ENCODE measurements around the gene BSN.

The BSN gene

GRCh38 chr3:49553692-49554632 lies at the start of gene BSN:
Gene BSN (plus strand): TSS chr3:49554477. CDS start chr3:49554603, 126 bp downstream.
- DNase-seq (ENCODE audit: low spot score): peak; percentile 94

- no peak for DNase-seq (ENCODE audit: low spot score)
Observed at GRCh38 chr3:49506906-49507305, 47.4 kb upstream of the BSN start.

GRCh38 chr3:49509028-49509561 lies 45.2 kb upstream of the BSN start:
- no peak for DNase-seq (ENCODE audit: low spot score)

- no peak for DNase-seq (ENCODE audit: low spot score)
Observed at GRCh38 chr3:49511639-49512038, 42.6 kb upstream of the BSN start.

GRCh38 chr3:49512781-49513355 lies 41.4 kb upstream of the BSN start:
- no peak for DNase-seq (ENCODE audit: low spot score)

- DNase-seq (ENCODE audit: low spot score): no peak
Observed at GRCh38 chr3:49513494-49514124, 40.7 kb upstream of the BSN start.

- no peak for DNase-seq (ENCODE audit: low spot score)
Observed at GRCh38 chr3:49518016-49518415, 36.3 kb upstream of the BSN start.

GRCh38 chr3:49518441-49518840 lies 35.8 kb upstream of the BSN start:
- no peak for DNase-seq (ENCODE audit: low spot score)

- no peak for DNase-seq (ENCODE audit: low spot score)
Observed at GRCh38 chr3:49519296-49519695, 35.0 kb upstream of the BSN start.

GRCh38 chr3:49519916-49520385 lies 34.3 kb upstream of the BSN start:
- DNase-seq (ENCODE audit: low spot score): no peak

- no peak for DNase-seq (ENCODE audit: low spot score)
Observed at GRCh38 chr3:49523756-49524747, 30.2 kb upstream of the BSN start.

GRCh38 chr3:49529567-49529966 lies 24.7 kb upstream of the BSN start:
- no peak for DNase-seq (ENCODE audit: low spot score)

GRCh38 chr3:49530231-49530630 lies 24.0 kb upstream of the BSN start:
- DNase-seq (ENCODE audit: low spot score): no peak

- no peak for DNase-seq (ENCODE audit: low spot score)
Observed at GRCh38 chr3:49530701-49531100, 23.6 kb upstream of the BSN start.

- no peak for DNase-seq (ENCODE audit: low spot score)
Observed at GRCh38 chr3:49531218-49531617, 23.1 kb upstream of the BSN start.

GRCh38 chr3:49531715-49532114 lies 22.6 kb upstream of the BSN start:
- DNase-seq (ENCODE audit: low spot score): no peak

- no peak for DNase-seq (ENCODE audit: low spot score)
Observed at GRCh38 chr3:49533031-49533430, 21.2 kb upstream of the BSN start.

- no peak for DNase-seq (ENCODE audit: low spot score)
Observed at GRCh38 chr3:49533786-49534519, 20.3 kb upstream of the BSN start.

GRCh38 chr3:49534581-49535441 lies 19.5 kb upstream of the BSN start:
- DNase-seq (ENCODE audit: low spot score): no peak
